ENCODE data around the gene KCNQ5.

KCNQ5 gene

GRCh38 chr6:72864236-72864635, 242.4 kb downstream of the KCNQ5 start:
- Histone ChIP-seq H3K9me3 (ENCODE audit: insufficient read depth, low read length) (no peaks in the 10 kb centered on the region), H3F3A (ENCODE audit: insufficient read depth) (no peaks in the 10 kb centered on the region), H3K36me3 (ENCODE audit: low read length) (no peaks in the 10 kb centered on the region), H4K20me1 (ENCODE audit: low read depth, low read length) (no peaks in the 10 kb centered on the region), H3K4me2 (ENCODE audit: low read depth, low read length, poor library complexity, severe bottlenecking) (no peak overlapping the region), H3K27me3 (ENCODE audit: low read length) (no peaks in the 10 kb centered on the region), H3K79me2 (ENCODE audit: insufficient read depth, low read length) (peaks cover 31% of the 10 kb centered on the region; the same call in 1 of the 2 replicates), H3K4me3 (ENCODE audit: insufficient read depth, low read length, poor library complexity, severe bottlenecking) (no peak overlapping the region), H3K9me2 (replicated peaks; ENCODE audit: insufficient read depth, low read length) (no peaks in the 10 kb centered on the region), H3K27ac (ENCODE audit: low read depth, low read length) (no peak overlapping the region), H2AFZ (ENCODE audit: low read depth, low read length, severe bottlenecking) (no peak overlapping the region), H3K9ac (ENCODE audit: low read length) (no peak overlapping the region)
- no peak for TF ChIP-seq EZH2phosphoT487 (conservative IDR thresholded peaks at IDR 0.05; ENCODE audit: low read length)
- TF ChIP-seq, protein P1, sequence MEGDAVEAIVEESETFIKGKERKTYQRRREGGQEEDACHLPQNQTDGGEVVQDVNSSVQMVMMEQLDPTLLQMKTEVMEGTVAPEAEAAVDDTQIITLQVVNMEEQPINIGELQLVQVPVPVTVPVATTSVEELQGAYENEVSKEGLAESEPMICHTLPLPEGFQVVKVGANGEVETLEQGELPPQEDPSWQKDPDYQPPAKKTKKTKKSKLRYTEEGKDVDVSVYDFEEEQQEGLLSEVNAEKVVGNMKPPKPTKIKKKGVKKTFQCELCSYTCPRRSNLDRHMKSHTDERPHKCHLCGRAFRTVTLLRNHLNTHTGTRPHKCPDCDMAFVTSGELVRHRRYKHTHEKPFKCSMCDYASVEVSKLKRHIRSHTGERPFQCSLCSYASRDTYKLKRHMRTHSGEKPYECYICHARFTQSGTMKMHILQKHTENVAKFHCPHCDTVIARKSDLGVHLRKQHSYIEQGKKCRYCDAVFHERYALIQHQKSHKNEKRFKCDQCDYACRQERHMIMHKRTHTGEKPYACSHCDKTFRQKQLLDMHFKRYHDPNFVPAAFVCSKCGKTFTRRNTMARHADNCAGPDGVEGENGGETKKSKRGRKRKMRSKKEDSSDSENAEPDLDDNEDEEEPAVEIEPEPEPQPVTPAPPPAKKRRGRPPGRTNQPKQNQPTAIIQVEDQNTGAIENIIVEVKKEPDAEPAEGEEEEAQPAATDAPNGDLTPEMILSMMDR (IDR thresholded peaks at IDR 0.05; ENCODE audit: insufficient read depth, low read length, poor library complexity, severe bottlenecking): no peak

GRCh38 chr6:72864799-72865198, 242.9 kb downstream of the KCNQ5 start:
- Histone ChIP-seq H3K4me3 (ENCODE audit: insufficient read depth, low read length, poor library complexity, severe bottlenecking) (no peak overlapping the region), H3K36me3 (ENCODE audit: low read length) (no peaks in the 10 kb centered on the region), H3K79me2 (ENCODE audit: insufficient read depth, low read length) (peaks cover 31% of the 10 kb centered on the region; the same call in 1 of the 2 replicates), H3K9ac (ENCODE audit: low read length) (no peak overlapping the region), H2AFZ (ENCODE audit: low read depth, low read length, severe bottlenecking) (no peak overlapping the region), H3K27me3 (ENCODE audit: low read length) (no peaks in the 10 kb centered on the region), H3K4me2 (ENCODE audit: low read depth, low read length, poor library complexity, severe bottlenecking) (no peak overlapping the region), H4K20me1 (ENCODE audit: low read depth, low read length) (no peaks in the 10 kb centered on the region), H3K9me2 (replicated peaks; ENCODE audit: insufficient read depth, low read length) (no peaks in the 10 kb centered on the region), H3K9me3 (ENCODE audit: insufficient read depth, low read length) (no peaks in the 10 kb centered on the region), H3F3A (ENCODE audit: insufficient read depth) (no peaks in the 10 kb centered on the region), H3K27ac (ENCODE audit: low read depth, low read length) (no peak overlapping the region)
- TF ChIP-seq, protein P1 (IDR thresholded peaks at IDR 0.05; ENCODE audit: insufficient read depth, low read length, poor library complexity, severe bottlenecking): no peak
- no peak for TF ChIP-seq EZH2phosphoT487 (conservative IDR thresholded peaks at IDR 0.05; ENCODE audit: low read length)

GRCh38 chr6:72865467-72865866, 243.6 kb downstream of the KCNQ5 start:
- H3K36me3 ChIP-seq (ENCODE audit: low read length): no peaks in the 10 kb centered on the region
- no peaks in the 10 kb centered on the region for H3K9me2 ChIP-seq (replicated peaks; ENCODE audit: insufficient read depth, low read length)
- no peak overlapping the region for H3K27ac ChIP-seq (ENCODE audit: low read depth, low read length)
- peaks cover 26% of the 10 kb centered on the region; the same call in 1 of the 2 replicates for H3K79me2 ChIP-seq (ENCODE audit: insufficient read depth, low read length)
- H3F3A ChIP-seq (ENCODE audit: insufficient read depth): no peaks in the 10 kb centered on the region
- H3K27me3 ChIP-seq (ENCODE audit: low read length): no peaks in the 10 kb centered on the region
- H4K20me1 ChIP-seq (ENCODE audit: low read depth, low read length): no peaks in the 10 kb centered on the region
- no peak overlapping the region for H3K4me2 ChIP-seq (ENCODE audit: low read depth, low read length, poor library complexity, severe bottlenecking)
- TF ChIP-seq, protein P1 (IDR thresholded peaks at IDR 0.05; ENCODE audit: insufficient read depth, low read length, poor library complexity, severe bottlenecking): no peak
- TF ChIP-seq EZH2phosphoT487 (conservative IDR thresholded peaks at IDR 0.05; ENCODE audit: low read length): no peak
- no peaks in the 10 kb centered on the region for H3K9me3 ChIP-seq (ENCODE audit: insufficient read depth, low read length)
- H3K9ac ChIP-seq (ENCODE audit: low read length): no peak overlapping the region
- H3K4me3 ChIP-seq (ENCODE audit: insufficient read depth, low read length, poor library complexity, severe bottlenecking): no peak overlapping the region
- H2AFZ ChIP-seq (ENCODE audit: low read depth, low read length, severe bottlenecking): no peak overlapping the region

Measured in SU-DHL-6 (cell line).